ENCODE measurements around the gene TPM4.

TPM4 gene

DNA sequence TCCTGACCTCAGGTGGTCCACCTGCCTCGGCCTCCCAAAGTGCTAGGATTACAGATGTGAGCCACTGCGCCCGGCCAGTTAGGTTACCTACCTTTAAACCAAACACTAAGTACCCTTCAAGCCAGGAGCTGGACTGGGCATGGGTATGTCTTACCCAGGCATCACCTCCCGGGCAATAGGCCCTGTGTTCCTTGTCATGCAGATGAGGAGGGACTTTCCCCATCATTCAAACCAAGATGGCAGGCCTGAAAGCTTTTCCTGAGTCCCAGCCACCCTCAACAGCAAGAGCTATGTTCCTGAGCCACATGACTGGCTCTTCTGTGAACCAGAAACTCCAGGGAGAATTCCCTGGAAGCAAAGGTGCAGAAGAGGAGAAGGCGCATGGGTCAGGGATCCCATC is 44.8 kb downstream of the TPM4 start:
- H3K4me3 ChIP-seq (ENCODE audit: insufficient read depth, low read depth, low read length, poor library complexity, severe bottlenecking), result no peak overlapping the region
- no peak overlapping the region for H3K27ac ChIP-seq (ENCODE audit: insufficient read depth, low read length, poor library complexity, severe bottlenecking)
- H3K4me1 ChIP-seq (ENCODE audit: control insufficient read depth, insufficient read depth, low read length, poor library complexity, severe bottlenecking), result peaks cover 8% of the 10 kb centered on the region
- no peaks in the 10 kb centered on the region for H3K9me3 ChIP-seq (ENCODE audit: control insufficient read depth, low read length)
- H3K36me3 ChIP-seq (ENCODE audit: control insufficient read depth, insufficient read depth, low read length), result peaks cover 61% of the 10 kb centered on the region
- DNase-seq, result no peak
- no peaks in the 10 kb centered on the region for H3K27me3 ChIP-seq (replicated peaks; ENCODE audit: control insufficient read depth, insufficient read depth, low read length, poor library complexity, severe bottlenecking)

DNA sequence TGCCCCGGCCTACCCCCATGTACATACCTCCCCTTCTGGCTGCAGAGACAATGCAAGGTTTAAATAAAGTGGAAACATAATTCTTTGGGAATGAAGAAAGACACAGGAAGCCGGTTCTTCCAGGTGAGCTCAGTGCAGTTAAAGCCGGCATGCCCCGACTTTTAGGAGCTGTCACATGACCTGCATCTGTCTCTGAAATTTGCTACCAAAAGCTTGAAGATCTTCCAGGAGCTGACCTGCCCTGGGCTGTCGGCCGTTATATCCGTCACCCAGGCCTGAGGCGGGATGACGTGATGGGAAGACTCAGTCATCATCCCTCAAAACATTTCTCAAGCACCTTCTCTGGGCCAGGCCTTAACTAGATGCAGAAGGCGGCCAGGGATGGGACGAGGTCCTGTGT is 45.7 kb downstream of the TPM4 start:
- peaks cover 70% of the 10 kb centered on the region for H3K36me3 ChIP-seq (ENCODE audit: control insufficient read depth, insufficient read depth, low read length)

DNA sequence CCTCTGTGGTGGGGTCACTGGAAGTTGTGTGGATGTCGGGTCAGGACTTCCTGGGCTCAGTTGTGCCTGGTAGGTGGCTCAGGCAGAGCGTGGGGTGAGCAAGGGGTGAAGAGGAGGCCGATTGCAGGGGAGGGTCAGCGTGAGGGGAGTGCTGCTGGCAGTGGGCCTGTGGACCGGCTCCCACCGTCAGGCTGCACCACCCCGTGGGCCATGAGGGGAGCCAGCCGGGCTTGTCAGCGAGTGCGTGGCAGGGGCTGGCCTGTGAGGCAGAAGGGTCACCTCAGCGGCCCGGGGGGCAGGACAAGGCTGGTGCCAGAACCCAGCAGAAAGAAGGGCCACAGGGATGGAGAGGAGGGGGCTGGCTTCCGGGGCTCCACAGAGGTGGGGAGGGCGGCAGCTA is 48.7 kb downstream of the TPM4 start:
- H3K27ac ChIP-seq (ENCODE audit: insufficient read depth, low read length, poor library complexity, severe bottlenecking), result no peak overlapping the region
- H3K9me3 ChIP-seq (ENCODE audit: control insufficient read depth, low read length), result no peaks in the 10 kb centered on the region
- no peaks in the 10 kb centered on the region for H3K27me3 ChIP-seq (replicated peaks; ENCODE audit: control insufficient read depth, insufficient read depth, low read length, poor library complexity, severe bottlenecking)
- H3K4me3 ChIP-seq (ENCODE audit: insufficient read depth, low read depth, low read length, poor library complexity, severe bottlenecking), result no peak overlapping the region
- DNase-seq, result no peak
- no peaks in the 10 kb centered on the region for H3K4me1 ChIP-seq (ENCODE audit: control insufficient read depth, insufficient read depth, low read length, poor library complexity, severe bottlenecking)
- H3K36me3 ChIP-seq (ENCODE audit: control insufficient read depth, insufficient read depth, low read length), result peaks cover 86% of the 10 kb centered on the region

More for the DNA sequence above, 45.7 kb downstream of the TPM4 start:
- Histone ChIP-seq H3K27ac (ENCODE audit: insufficient read depth, low read length, poor library complexity, severe bottlenecking) (no peak overlapping the region), H3K27me3 (replicated peaks; ENCODE audit: control insufficient read depth, insufficient read depth, low read length, poor library complexity, severe bottlenecking) (no peaks in the 10 kb centered on the region), H3K4me3 (ENCODE audit: insufficient read depth, low read depth, low read length, poor library complexity, severe bottlenecking) (no peak overlapping the region), H3K4me1 (ENCODE audit: control insufficient read depth, insufficient read depth, low read length, poor library complexity, severe bottlenecking) (peaks cover 8% of the 10 kb centered on the region), H3K9me3 (ENCODE audit: control insufficient read depth, low read length) (no peaks in the 10 kb centered on the region)
- DNase-seq, result no peak

DNA sequence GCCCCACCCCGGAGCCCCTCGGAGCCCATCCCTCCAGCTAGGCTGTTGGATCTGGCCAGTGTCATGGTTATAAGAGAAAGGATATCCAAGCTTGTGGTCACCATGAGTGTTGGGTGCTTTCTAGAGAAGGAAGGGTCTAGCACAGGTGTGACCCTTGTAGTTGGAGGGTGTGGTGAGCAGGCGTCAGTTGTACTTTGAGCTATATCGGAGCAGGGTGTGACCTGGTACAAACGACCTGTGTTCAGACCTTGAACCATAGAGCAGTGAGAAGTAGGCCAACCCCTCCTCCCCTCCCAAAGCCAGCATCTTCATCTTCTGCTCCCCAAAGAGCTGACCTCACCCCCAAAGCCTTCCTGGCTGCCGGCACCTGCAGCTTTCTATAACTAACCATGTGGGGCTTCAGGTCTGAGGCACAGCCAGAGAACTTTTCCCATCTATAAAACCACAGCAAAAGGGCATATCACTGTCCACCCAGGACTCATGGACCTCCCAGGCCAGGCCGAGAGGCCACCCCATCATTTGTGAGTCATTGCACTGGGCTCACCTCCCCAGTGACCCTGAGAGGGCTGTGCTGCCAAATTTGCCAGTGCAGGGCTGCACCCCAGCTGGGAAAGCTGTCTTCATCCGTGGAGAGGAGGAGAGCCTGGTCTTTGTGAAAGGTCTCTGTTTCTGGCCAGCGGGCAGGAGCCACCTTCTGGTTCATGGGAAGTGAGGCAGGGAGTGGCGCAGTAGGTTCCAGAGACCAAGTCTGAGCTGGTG is 49.6 kb downstream of the TPM4 start:
- Histone ChIP-seq H3K4me3 (ENCODE audit: insufficient read depth, low read depth, low read length, poor library complexity, severe bottlenecking) (no peak overlapping the region), H3K27me3 (replicated peaks; ENCODE audit: control insufficient read depth, insufficient read depth, low read length, poor library complexity, severe bottlenecking) (no peaks in the 10 kb centered on the region), H3K4me1 (ENCODE audit: control insufficient read depth, insufficient read depth, low read length, poor library complexity, severe bottlenecking) (no peaks in the 10 kb centered on the region), H3K36me3 (ENCODE audit: control insufficient read depth, insufficient read depth, low read length) (peaks cover 94% of the 10 kb centered on the region), H3K27ac (ENCODE audit: insufficient read depth, low read length, poor library complexity, severe bottlenecking) (no peak overlapping the region), H3K9me3 (ENCODE audit: control insufficient read depth, low read length) (no peaks in the 10 kb centered on the region)
- no peak for DNase-seq

DNA sequence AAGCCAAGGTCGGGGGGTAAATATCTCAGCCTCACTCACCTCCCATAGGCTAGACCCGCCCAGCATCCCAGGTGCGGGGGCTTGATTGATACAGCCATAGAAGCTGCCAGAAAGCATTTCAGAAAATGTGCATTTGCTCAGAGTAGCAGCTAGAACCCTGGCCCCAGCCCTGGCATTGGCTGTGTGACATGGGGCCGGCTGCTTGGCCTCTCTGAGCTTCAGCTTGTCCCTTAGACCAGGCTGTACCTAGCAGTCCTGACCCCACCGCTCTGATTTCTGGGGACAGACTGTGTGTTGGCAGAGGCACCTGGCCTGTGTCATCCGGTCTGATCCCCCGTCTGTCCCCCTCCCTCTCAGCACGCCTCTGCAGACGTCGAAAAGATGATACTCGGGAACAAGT is 50.8 kb downstream of the TPM4 start:
- Histone ChIP-seq H3K9me3 (ENCODE audit: control insufficient read depth, low read length) (no peaks in the 10 kb centered on the region), H3K36me3 (ENCODE audit: control insufficient read depth, insufficient read depth, low read length) (peaks cover 94% of the 10 kb centered on the region), H3K4me3 (ENCODE audit: insufficient read depth, low read depth, low read length, poor library complexity, severe bottlenecking) (no peak overlapping the region), H3K27ac (ENCODE audit: insufficient read depth, low read length, poor library complexity, severe bottlenecking) (no peak overlapping the region), H3K4me1 (ENCODE audit: control insufficient read depth, insufficient read depth, low read length, poor library complexity, severe bottlenecking) (no peaks in the 10 kb centered on the region), H3K27me3 (replicated peaks; ENCODE audit: control insufficient read depth, insufficient read depth, low read length, poor library complexity, severe bottlenecking) (no peaks in the 10 kb centered on the region)
- no peak for DNase-seq

DNA sequence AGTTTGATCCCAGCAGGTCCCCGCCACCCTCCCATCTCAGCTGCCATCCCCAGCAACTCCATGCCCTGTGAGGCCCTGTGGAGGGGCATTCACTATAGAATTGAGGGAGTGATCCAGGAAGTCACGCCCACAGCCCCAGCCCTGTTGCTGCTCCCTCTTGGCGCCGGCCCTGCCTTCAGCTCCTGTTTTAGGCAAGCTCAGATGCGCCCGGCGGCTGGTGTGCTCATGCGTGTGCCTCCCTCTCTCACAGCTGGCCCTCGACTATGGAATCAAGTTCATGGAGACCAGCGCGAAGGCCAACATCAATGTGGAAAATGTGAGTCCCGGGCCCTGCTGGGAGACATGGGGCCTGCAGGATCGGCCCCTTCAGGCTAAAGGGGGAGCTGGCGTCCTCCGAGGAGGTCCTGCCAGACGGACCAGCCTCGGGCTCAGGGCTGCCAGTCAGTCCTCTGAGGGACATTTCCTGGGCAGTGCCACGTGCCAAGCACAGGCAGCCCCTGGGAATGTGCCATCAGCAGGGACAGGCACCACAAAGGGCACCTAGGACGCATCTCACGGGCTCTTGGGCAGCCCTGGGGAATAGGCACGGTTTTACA is 51.6 kb downstream of the TPM4 start:
- H3K4me3 ChIP-seq (ENCODE audit: insufficient read depth, low read depth, low read length, poor library complexity, severe bottlenecking), result no peak overlapping the region
- H3K27me3 ChIP-seq (replicated peaks; ENCODE audit: control insufficient read depth, insufficient read depth, low read length, poor library complexity, severe bottlenecking), result no peaks in the 10 kb centered on the region
- H3K36me3 ChIP-seq (ENCODE audit: control insufficient read depth, insufficient read depth, low read length), result peaks cover 94% of the 10 kb centered on the region
- no peaks in the 10 kb centered on the region for H3K4me1 ChIP-seq (ENCODE audit: control insufficient read depth, insufficient read depth, low read length, poor library complexity, severe bottlenecking)
- no peaks in the 10 kb centered on the region for H3K9me3 ChIP-seq (ENCODE audit: control insufficient read depth, low read length)
- DNase-seq, result no peak
- H3K27ac ChIP-seq (ENCODE audit: insufficient read depth, low read length, poor library complexity, severe bottlenecking), result no peak overlapping the region

DNA sequence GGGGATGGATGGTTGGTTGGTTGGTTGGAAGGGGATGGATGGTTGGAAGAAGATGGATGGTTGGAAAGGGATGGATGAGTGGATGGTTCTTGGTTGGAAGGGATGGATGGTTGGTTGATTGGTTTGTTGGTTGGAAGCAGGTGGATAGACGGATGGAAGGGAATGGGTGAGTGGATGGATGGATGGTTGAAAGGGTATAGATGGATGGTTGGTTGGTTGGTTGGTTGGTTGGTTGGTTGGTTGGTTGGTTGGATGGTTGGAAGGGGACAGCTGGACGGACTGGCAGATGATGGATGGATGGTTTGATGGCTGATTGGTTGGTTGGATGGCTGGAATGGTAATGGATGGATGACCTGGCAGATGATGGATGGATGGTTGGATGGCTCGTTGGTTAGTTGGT is 55.4 kb downstream of the TPM4 start:
- Histone ChIP-seq H3K27ac (ENCODE audit: insufficient read depth, low read length, poor library complexity, severe bottlenecking) (no peak overlapping the region), H3K4me3 (ENCODE audit: insufficient read depth, low read depth, low read length, poor library complexity, severe bottlenecking) (no peak overlapping the region), H3K4me1 (ENCODE audit: control insufficient read depth, insufficient read depth, low read length, poor library complexity, severe bottlenecking) (no peaks in the 10 kb centered on the region), H3K27me3 (replicated peaks; ENCODE audit: control insufficient read depth, insufficient read depth, low read length, poor library complexity, severe bottlenecking) (no peaks in the 10 kb centered on the region), H3K9me3 (ENCODE audit: control insufficient read depth, low read length) (no peaks in the 10 kb centered on the region), H3K36me3 (ENCODE audit: control insufficient read depth, insufficient read depth, low read length) (peaks cover 70% of the 10 kb centered on the region)
- no peak for DNase-seq

DNA sequence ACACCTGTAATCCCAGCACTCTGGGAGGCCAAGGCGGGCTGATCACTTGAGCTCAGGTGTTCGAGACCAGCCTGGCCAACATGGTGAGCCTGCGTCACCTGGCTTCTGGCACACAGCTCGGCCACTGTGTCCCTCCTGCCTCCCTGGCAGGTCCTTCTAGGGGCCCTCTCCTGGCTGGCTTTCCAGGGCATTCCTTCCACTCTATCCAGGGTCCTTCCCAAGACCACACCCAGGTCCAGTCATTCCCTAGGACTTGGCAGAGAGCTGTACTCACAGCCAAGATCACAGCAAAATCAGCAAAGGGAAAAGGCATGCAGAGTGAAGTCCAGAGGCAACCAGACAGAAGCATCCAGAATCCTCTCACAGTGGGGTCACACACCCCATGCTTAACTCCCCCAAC is 57.5 kb downstream of the TPM4 start:
- DNase-seq, result no peak
- no peaks in the 10 kb centered on the region for H3K27me3 ChIP-seq (replicated peaks; ENCODE audit: control insufficient read depth, insufficient read depth, low read length, poor library complexity, severe bottlenecking)
- H3K27ac ChIP-seq (ENCODE audit: insufficient read depth, low read length, poor library complexity, severe bottlenecking), result no peak overlapping the region
- peaks cover 48% of the 10 kb centered on the region for H3K36me3 ChIP-seq (ENCODE audit: control insufficient read depth, insufficient read depth, low read length)
- no peaks in the 10 kb centered on the region for H3K4me1 ChIP-seq (ENCODE audit: control insufficient read depth, insufficient read depth, low read length, poor library complexity, severe bottlenecking)
- no peak overlapping the region for H3K4me3 ChIP-seq (ENCODE audit: insufficient read depth, low read depth, low read length, poor library complexity, severe bottlenecking)
- H3K9me3 ChIP-seq (ENCODE audit: control insufficient read depth, low read length), result no peaks in the 10 kb centered on the region

DNA sequence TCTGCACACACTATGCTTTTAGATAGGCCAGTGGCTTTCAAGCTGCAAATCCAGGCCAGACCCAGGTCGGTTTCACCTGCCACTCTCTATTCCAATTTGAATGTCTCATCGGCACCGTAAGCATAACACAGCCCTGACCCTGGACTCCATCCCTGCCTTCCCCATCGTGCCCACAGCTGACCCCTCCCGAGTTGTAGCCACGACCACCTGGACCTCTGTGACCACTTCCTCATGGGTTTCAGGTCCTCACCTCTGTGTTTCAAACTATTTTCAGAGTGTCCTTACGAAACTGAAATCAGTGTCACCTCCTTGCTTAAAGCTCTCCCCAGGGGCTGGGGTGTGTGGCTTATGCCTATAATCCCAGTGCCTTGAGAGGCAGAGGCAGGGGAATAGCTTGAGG is 58.2 kb downstream of the TPM4 start:
- H3K27me3 ChIP-seq (replicated peaks; ENCODE audit: control insufficient read depth, insufficient read depth, low read length, poor library complexity, severe bottlenecking), result no peaks in the 10 kb centered on the region
- H3K4me3 ChIP-seq (ENCODE audit: insufficient read depth, low read depth, low read length, poor library complexity, severe bottlenecking), result no peak overlapping the region
- peaks cover 41% of the 10 kb centered on the region for H3K36me3 ChIP-seq (ENCODE audit: control insufficient read depth, insufficient read depth, low read length)
- H3K27ac ChIP-seq (ENCODE audit: insufficient read depth, low read length, poor library complexity, severe bottlenecking), result no peak overlapping the region
- no peak for DNase-seq
- H3K9me3 ChIP-seq (ENCODE audit: control insufficient read depth, low read length), result no peaks in the 10 kb centered on the region
- no peaks in the 10 kb centered on the region for H3K4me1 ChIP-seq (ENCODE audit: control insufficient read depth, insufficient read depth, low read length, poor library complexity, severe bottlenecking)

DNA sequence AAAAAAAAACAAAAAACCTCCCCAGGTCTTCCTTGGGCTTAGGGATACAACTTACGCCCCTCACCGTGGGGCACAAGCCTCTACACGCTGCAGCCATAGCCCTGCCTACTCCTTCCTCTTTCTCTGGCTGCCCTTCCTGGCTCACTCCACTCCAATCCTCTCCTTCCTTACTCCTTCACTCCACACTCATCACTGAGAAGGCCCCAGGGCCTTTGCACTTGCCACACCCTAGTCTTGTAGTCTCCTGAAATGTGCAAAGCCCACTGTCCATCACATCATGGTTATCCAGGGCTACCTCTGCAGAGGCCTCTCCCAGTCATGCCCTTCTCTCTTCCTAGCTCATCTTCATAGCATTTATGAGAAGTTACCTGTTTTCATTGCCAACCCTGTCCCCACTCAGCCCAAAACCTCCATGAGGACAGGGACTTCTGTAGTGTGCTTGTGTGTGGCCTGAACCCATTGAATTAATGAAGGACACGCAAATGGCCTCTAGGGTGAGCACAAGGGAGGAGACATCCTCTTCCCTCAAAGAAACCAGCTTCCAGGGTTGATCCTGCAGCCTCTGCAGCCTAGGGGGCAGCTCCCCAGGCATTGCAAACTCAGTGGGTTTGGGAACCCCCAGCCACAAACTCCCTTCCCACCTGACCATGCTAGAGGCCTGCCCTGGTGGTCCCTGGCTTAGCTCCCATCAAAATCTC is 59.3 kb downstream of the TPM4 start:
- no peak for DNase-seq
- Histone ChIP-seq H3K9me3 (ENCODE audit: control insufficient read depth, low read length) (no peaks in the 10 kb centered on the region), H3K27ac (ENCODE audit: insufficient read depth, low read length, poor library complexity, severe bottlenecking) (no peak overlapping the region), H3K4me3 (ENCODE audit: insufficient read depth, low read depth, low read length, poor library complexity, severe bottlenecking) (no peak overlapping the region), H3K36me3 (ENCODE audit: control insufficient read depth, insufficient read depth, low read length) (peaks cover 32% of the 10 kb centered on the region), H3K27me3 (replicated peaks; ENCODE audit: control insufficient read depth, insufficient read depth, low read length, poor library complexity, severe bottlenecking) (no peaks in the 10 kb centered on the region), H3K4me1 (ENCODE audit: control insufficient read depth, insufficient read depth, low read length, poor library complexity, severe bottlenecking) (no peaks in the 10 kb centered on the region)

Measured in effector memory CD4-positive, alpha-beta T cell (primary cell).